A673 (cell line): Measurements from ENCODE around the gene GALNT10. TPM values are rescaled to one million over a fixed set of nuclear protein-coding genes. Genes with fewer than 3 reads are reported as not detected.

Source experiments
- BruUV-seq: library from RNA; stranded (reverse); fragments of 400-500 nt; replicated peaks from 2 replicates; lab custom pipeline; 2021; lab: Mats Ljungman, UMichigan
- CTCF ChIA-PET: fragments of 300-600 bp; sonication (Branson Sonifier 250); formaldehyde crosslinking; loops from one replicate; lab custom pipeline; 2022; ENCODE audit warnings: antibody characterized with exemption; lab: Charles Lee
- POLR2A ChIA-PET: fragments of 300-600 bp; sonication (Branson Sonifier 250); formaldehyde crosslinking; loops from one replicate; lab custom pipeline; 2022; ENCODE audit warnings: antibody characterized with exemption; ENCODE audit not compliant: low non-redundant PET; lab: Charles Lee
- DNase-seq: peaks from one replicate; pipeline ENCODE4 v3.0.0-alpha.2; 2015; ENCODE audit warnings: low spot score
- H3K27ac ChIP-seq: fragments of 200-600 bp; sonication (generic); 2 replicates; pipeline ENCODE4 v1.5.1; 2016; ENCODE audit warnings: mixed run types, low read depth, mild to moderate bottlenecking, mixed read lengths, antibody characterized with exemption, low read length; ENCODE audit not compliant: poor library complexity, severe bottlenecking
- H3K27me3 ChIP-seq: fragments of 200-600 bp; sonication (generic); replicated peaks from 2 replicates; pipeline ENCODE4 v1.6.1; 2017; ENCODE audit warnings: mixed run types, low read depth, mild to moderate bottlenecking, mixed read lengths, antibody characterized with exemption, low read length; ENCODE audit not compliant: insufficient read depth, poor library complexity
- H3K36me3 ChIP-seq: fragments of 200-600 bp; sonication (generic); 2 replicates; pipeline ENCODE4 v1.6.1; 2016; ENCODE audit warnings: mixed run types, mild to moderate bottlenecking, mixed read lengths, antibody characterized with exemption, low read length; ENCODE audit not compliant: insufficient read depth, poor library complexity, severe bottlenecking
- H3K4me1 ChIP-seq: fragments of 200-600 bp; sonication (generic); 2 replicates; pipeline ENCODE4 v1.6.1; 2017; ENCODE audit warnings: mixed run types, mild to moderate bottlenecking, mixed read lengths, antibody characterized with exemption, low read length; ENCODE audit not compliant: insufficient read depth, poor library complexity, severe bottlenecking
- H3K4me3 ChIP-seq: fragments of 200-600 bp; sonication (generic); 2 replicates; pipeline ENCODE4 v1.5.1; 2016; ENCODE audit warnings: low read depth, mixed run types, mild to moderate bottlenecking, mixed read lengths, low read length; ENCODE audit not compliant: poor library complexity, severe bottlenecking
- H3K9me3 ChIP-seq: fragments of 200-600 bp; sonication (generic); 2 replicates; pipeline ENCODE4 v1.6.1; 2016; ENCODE audit warnings: mixed run types, low read depth, mild to moderate bottlenecking, mixed read lengths, antibody characterized with exemption, low read length; ENCODE audit not compliant: poor library complexity, severe bottlenecking
- EZH2 ChIP-seq: fragments of 200-600 bp; sonication (generic); IDR thresholded peaks from 2 replicates; pipeline ENCODE4 v1.6.1; 2017; ENCODE audit warnings: borderline replicate concordance, low read depth, mild to moderate bottlenecking, mixed read lengths, antibody characterized with exemption, low read length; ENCODE audit not compliant: poor library complexity, severe bottlenecking
- intact Hi-C: fragments of 100-400 bp; cut with micrococcal nuclease; formaldehyde crosslinking; loops from one replicate; pipeline ENCODE4 v1.10.0; 2022; ENCODE audit not compliant: unreplicated experiment
- total RNA-seq: library from RNA; stranded (reverse); gene quantifications from 2 replicates; pipeline ENCODE4 v1.2.3, GENCODE V29; 2021
- TF ChIP-seq, protein P1 (sequence below): fragments of 300-800, 200-600 bp; sonication (generic); conservative IDR thresholded peaks from 2 replicates; pipeline ENCODE4 v1.5.1; 2017; ENCODE audit warnings: low read depth, mild to moderate bottlenecking, antibody characterized with exemption, low read length, moderate library complexity, mixed read lengths

Gene GALNT10
- total RNA-seq, 1 experiment from 2014 or later = 17.9 TPM

DNA sequence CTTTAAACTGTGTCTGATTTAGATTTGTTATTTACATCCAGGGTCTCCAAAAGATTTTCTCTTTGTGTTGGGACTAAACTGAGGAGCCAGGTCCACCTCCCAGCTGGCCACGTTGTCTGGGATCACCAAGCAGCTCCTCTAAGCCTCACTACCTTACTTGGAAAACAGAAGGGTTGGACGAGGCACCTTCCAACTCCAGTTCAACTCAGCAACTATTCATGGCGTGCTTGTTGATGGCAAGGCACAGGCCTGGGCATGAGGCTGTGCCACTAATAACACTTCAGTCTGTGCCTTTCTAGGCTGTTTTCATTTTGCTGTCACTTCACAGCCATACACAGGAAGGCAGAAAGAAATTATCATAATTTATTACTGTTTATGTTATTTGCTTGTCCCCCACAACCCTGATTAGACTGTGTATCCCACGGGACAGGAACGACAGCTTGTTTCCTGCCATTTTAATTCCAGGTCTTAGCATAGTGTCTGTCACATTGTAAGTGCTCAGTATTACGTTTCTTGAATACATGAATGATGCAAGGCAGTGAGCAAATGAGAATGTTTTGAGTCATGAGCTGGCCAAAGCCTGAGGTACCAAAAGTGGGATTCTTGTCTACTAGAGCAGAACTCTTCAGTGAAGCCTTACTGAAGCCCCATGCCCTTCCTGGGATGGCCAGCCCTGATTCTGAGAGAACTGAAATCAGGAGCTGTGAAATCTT is 125.8 kb downstream of the GALNT10 start:
- Histone ChIP-seq H3K4me1 (no peaks in the 10 kb centered on the region), H3K9me3 (no peaks in the 10 kb centered on the region), H3K4me3 (no peak overlapping the region), H3K36me3 (no peaks in the 10 kb centered on the region), H3K27ac (no peak overlapping the region), H3K27me3 (no peaks in the 10 kb centered on the region)
- intact Hi-C loops = no loop called here
- POLR2A ChIA-PET = no interaction called here
- no peak for TF ChIP-seq EZH2
- TF ChIP-seq, protein P1, sequence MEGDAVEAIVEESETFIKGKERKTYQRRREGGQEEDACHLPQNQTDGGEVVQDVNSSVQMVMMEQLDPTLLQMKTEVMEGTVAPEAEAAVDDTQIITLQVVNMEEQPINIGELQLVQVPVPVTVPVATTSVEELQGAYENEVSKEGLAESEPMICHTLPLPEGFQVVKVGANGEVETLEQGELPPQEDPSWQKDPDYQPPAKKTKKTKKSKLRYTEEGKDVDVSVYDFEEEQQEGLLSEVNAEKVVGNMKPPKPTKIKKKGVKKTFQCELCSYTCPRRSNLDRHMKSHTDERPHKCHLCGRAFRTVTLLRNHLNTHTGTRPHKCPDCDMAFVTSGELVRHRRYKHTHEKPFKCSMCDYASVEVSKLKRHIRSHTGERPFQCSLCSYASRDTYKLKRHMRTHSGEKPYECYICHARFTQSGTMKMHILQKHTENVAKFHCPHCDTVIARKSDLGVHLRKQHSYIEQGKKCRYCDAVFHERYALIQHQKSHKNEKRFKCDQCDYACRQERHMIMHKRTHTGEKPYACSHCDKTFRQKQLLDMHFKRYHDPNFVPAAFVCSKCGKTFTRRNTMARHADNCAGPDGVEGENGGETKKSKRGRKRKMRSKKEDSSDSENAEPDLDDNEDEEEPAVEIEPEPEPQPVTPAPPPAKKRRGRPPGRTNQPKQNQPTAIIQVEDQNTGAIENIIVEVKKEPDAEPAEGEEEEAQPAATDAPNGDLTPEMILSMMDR = no peak
- no peak for DNase-seq
- CTCF ChIA-PET = no interaction called here
- BruUV-seq = no TSS peak

DNA sequence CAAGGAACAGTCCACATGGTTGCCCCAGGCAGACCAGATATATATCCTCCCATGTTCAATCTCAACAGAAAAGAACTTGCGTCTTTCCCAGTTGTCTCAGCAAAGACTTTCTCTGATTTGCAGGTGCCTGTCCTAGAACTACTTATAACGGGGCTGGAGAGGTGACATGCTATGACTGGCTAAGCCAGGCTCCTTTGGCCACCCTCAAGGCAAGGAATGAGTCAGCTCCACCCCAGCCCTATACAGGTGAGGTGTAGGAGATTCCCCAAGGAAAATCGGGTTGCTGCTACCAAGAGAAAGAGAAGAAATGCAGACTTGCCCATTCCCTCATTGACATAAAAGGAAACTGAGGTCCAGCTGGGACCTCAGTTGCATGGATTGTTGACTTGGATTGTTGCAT is 127.4 kb downstream of the GALNT10 start:
- Histone ChIP-seq H3K9me3 (no peaks in the 10 kb centered on the region), H3K36me3 (no peaks in the 10 kb centered on the region), H3K27ac (no peak overlapping the region), H3K4me1 (no peaks in the 10 kb centered on the region), H3K27me3 (no peaks in the 10 kb centered on the region), H3K4me3 (no peak overlapping the region)
- TF ChIP-seq, protein P1 = no peak
- TF ChIP-seq EZH2 = no peak
- CTCF ChIA-PET = no interaction called here
- DNase-seq = no peak
- POLR2A ChIA-PET = no interaction called here
- intact Hi-C loops = no loop called here
- BruUV-seq = no TSS peak

DNA sequence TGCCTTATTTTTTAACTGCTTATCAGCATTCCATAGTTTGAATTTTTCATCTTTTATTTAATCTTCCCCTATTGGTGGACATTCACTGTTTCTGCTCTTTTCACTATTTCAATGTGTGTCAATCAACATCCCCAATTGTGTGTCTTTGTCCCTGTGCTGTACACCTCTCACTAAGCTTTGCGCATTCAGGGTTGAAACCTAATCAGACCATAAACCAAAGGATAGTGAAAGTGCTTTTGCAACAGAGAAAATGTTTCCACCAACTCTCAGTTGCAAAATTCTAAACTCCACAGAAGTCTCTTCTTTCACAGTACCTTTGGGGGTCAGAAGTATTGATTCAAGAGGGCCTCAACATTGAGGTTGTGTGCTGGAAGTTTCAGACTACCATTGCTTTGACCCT is 128.2 kb downstream of the GALNT10 start:
- POLR2A ChIA-PET = no interaction called here
- TF ChIP-seq, protein P1 = no peak
- TF ChIP-seq EZH2 = no peak
- Histone ChIP-seq H3K36me3 (no peaks in the 10 kb centered on the region), H3K4me1 (no peaks in the 10 kb centered on the region), H3K27ac (no peak overlapping the region), H3K4me3 (no peak overlapping the region), H3K9me3 (no peaks in the 10 kb centered on the region), H3K27me3 (no peaks in the 10 kb centered on the region)
- no TSS peak for BruUV-seq
- CTCF ChIA-PET = no interaction called here
- no peak for DNase-seq
- intact Hi-C loops = no loop called here
